SK-N-MC (cell line): ENCODE results near the gene P2RY14.

Source experiments
- EZH2 ChIP-seq: fragments of 200-600 bp; sonication (generic); IDR thresholded peaks from one replicate; pipeline ENCODE4 v1.6.1; 2017; ENCODE audit warnings: antibody characterized with exemption
- POLR2AphosphoS5 ChIP-seq: IDR thresholded peaks from 2 replicates; pipeline ENCODE4 v1.6.1; 2012; ENCODE audit warnings: mild to moderate bottlenecking, low read depth, low read length, borderline replicate concordance

GRCh38 chr3:151305060-151305774 lies 26.9 kb upstream of the P2RY14 start:
- TF ChIP-seq EZH2 = no peak
- TF ChIP-seq POLR2AphosphoS5 = no peak
